ENCODE data around the gene HPS6.
A peak's percentile ranks its signal among the peaks of the same experiment; 100 is the strongest.
"Not testable (repeated sequence)": the region's sequence is repeated elsewhere in the genome, so short reads cannot be mapped to it uniquely, and the experiment has no call there.

The HPS6 gene

DNA sequence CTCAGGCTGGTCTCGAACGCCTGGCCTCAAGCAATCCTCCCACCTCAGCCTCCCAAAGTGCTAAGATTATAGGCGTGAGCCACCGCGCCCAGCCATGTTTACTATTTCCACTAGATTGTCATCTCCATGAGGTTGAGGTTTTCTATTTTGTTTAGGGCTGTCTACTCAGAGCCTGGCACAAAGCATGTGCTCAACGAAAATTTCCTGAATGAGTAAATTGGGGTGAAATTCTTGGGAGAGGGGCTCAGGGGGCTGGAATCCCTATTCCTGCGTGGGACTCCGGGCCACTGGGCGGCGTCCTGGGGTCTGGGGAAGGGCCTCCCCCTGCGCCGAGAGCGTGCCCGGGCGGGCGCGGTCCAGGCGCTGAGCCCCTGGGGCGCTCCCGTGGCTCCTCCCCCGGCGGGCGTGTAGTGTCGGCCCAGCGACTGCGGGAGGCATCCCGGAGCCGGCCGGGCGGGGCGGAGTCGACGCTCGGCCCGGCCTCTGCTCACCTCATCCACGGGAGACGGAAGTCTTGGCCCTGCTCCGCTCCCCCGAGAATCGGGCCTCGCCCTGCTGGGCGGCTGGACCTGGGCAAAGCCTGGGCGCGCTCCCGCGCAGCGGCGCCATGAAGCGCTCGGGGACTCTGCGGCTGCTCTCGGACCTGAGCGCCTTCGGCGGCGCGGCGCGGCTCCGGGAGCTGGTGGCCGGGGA is at the start of gene HPS6:
Gene HPS6 (plus strand): TSS at position 482 of the 693 bp plus-strand sequence. CDS start 126 bp downstream, at position 608.
- peak; percentile 76 for DNase-seq

DNA sequence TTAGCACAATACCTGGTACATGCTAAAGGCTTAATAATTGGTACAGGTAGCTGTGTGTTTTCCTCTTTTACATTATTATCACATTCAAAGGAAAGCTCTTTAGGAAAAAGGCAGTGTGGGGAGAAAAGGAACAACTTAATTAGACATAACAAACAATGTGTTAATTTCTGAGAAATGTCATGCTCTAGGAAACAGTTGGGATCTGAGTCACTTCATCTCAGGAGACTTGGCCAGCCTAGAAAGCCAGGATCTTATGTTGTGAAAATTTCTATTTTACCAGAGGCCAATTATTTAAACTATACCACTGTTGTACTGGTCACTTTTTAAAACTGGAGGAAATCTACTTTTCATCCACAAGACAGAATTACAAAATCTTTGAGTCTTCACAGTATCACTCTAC is 48.7 kb upstream of the HPS6 start:
- DNase-seq, result no peak

DNA sequence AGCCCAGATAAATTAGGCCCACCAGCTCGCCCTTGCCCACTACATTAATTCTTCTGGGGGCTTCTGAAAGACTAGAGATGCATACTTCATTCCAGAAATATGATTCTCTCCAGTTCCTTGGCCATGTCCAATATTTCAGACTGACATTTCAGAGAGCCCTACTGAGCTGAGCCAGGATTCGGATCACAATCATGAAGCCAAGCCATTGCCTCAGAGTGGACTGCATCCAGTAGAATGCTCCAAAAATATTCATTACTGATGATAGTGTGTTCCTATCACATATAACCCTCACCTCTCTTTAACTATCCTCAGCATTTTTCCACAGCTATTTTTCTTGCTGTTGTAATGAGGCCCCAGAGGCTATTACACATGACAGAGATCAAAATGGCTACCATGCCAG is 47.9 kb upstream of the HPS6 start:
- no peak for DNase-seq

DNA sequence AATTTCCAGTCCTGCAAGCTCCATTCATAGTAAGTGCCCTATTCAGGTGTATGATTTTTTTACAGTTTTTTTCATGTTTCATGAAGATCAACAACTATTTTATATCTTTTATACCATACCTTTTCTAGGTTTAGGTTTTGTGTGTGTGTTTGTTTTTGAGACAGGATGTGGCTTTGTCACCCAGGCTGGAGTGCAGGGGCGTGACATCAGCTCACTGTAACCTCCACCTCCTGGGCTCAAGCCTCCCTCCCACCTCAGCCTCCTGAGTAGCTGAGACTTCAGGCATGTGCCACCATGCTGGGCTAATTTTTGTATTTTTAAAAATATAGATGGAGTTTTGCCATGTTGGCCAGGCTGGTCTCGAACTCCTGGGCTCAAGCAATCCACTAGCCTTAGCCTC is 44.2 kb upstream of the HPS6 start:
- DNase-seq, result no peak

DNA sequence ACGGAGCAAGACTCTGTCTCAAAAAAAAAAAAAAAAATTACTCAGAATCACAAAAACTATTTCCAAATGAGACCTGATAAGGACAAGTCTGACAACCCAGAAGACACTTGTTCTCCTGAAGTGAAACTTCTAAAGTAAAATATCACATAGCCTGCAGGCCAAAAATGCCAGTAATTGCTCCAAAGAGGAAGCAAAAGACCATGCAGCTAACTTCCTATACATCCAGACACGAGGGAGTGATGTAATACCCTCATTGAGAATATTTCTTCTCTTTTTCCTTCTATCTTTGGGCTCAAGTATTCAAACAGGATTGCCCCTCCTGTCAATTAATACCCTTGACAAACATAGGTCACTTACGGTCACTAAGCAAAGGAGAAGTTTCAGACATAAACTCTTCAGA is 40.4 kb upstream of the HPS6 start:
- DNase-seq, result no peak

DNA sequence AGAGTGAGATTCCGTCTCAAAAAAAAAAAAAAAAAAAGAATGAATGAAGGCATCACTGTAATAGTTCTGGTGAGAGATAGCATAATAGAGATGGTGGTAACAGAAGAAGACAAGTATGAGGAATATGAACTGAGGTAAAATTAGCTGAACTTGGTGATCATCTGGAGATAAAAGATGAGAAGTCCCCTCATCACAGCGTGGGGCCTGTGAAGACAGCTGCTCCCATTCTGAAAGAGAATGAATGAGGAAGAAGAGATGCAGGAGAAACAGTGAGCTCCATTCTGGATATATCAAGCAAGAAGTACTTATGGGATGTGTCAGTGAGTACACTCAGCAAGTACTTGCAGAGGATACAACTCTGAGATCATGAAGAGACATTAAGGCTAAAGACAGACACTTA is 37.9 kb upstream of the HPS6 start:
- no peak for DNase-seq

DNA sequence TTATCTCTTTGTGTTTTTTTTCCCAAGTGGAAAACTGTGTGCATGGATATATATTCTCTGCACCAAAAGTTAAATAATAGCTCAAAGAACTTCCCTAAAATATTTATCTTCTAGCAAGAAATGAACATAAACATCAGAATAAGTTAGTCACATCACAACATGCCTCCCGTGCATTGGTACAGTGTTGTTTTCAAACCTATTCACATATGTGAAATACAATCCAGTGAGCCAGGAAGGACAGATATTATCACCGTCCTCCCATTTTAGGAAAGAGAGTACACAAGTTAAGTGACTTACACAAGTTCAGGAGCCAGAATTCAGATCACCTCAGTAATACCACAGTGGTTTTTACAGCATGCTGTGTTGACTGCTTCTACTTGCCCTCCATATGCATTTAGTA is 31.4 kb upstream of the HPS6 start:
- DNase-seq, result no peak

DNA sequence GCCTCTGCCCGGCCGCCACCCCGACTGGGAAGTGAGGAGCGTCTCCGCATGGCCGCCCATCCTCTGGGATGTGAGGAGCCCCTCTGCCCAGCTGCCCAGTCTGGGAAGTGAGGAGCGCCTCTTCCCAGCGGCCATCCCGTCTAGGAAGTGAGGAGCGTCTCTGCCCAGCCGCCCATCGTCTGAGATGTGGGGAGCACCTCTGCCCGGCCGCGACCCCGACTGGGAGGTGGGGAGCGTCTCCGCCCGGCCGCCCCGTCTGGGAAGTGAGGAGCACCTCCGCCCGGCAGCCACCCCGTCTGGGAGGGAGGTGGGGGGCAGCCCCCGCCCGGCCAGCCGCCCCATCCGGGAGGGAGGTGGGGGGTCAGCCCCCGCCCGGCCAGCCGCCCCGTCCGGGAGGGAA is 29.3 kb upstream of the HPS6 start:
- not testable (repeated sequence) for DNase-seq

DNA sequence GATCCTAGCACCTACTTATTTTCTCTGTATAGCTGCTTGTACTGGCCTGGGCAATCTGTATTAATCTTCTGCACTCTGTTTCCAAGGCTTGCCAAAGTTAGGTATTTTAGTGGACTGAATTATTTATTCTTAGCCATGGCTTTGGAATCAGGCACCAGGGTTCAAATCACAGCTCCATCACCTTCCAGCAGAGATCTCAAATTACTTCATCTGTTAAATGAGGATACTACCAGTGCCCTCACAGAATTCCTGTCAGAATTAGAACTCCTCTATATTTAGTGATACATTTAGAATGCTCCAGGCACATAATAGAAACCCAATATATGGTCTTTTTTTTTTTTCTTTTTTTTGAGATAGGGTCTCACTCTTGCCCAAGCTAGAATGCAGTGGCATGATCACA is 26.7 kb upstream of the HPS6 start:
- DNase-seq, result no peak

DNA sequence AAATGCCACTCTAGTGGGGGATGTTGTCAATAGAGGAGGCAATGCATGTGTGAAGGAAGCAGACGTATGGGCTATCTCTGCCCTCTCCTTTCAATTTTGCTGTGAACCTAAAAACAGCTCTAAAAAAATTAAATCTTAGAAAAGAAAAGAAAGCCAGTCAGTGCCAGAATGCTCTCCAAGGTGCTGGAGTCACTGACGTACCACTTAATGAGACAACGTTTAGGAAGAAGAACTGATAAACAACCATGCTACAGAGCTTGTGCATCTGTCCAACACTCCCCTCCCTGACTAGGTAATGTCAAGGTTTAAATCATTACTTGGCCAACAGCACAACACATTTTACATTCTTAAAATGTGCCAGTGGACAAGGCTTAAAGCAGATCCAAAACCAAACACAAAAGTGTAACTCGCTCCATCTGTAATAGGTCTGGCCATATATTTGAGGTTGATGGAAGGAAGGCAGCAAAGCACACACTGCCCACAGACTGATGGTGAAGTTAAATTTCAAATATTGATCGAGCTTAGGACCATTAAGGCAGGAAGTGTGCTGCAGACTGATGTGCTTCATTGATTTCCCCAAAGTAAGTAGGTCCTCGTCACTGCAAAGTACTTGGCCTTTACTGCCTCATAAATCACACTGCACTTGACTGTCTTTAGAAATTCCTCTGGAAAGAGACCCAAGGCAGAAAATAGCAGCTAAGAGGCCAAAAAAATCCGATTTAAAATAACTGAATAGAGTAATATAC is 24.7 kb upstream of the HPS6 start:
- no peak for DNase-seq

DNA sequence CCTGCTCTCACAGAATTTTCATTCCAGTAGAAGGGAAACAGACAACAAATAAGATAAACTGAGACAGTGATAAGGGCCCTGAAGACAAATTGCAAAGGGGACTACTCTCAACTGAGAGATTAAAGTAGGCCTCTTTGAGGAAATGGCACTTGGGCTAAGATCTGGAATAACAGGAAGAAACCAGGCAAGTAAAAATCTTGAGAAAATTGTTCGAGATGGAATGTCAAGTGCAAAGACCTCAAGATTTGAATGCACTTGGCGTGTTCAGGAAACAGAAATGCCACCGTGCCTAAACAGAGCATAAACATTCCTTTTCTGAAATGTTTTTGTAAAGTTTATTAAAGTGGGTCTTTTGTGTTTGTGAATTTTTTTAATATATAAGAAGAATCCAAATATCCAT is 19.9 kb upstream of the HPS6 start:
- DNase-seq, result no peak

DNA sequence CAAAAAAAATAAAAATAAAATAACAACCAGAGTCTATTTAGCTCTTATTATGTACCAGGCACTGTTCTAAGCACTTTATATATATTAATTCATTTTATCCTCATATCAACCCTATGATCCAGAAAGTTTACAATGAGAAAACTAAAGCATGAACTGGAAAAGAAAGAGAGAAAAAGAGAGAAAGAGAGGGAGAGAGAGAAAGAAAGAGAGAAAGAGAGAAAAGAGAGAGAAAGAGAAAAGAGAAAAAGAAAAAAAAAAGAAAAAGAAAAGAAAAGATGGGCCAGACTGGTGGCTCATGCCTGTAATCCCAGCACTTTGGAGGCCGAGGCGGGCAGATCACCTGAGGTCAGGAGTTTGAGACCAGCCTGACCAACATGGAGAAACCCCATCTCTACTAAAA is 19.1 kb upstream of the HPS6 start:
- no peak for DNase-seq

DNA sequence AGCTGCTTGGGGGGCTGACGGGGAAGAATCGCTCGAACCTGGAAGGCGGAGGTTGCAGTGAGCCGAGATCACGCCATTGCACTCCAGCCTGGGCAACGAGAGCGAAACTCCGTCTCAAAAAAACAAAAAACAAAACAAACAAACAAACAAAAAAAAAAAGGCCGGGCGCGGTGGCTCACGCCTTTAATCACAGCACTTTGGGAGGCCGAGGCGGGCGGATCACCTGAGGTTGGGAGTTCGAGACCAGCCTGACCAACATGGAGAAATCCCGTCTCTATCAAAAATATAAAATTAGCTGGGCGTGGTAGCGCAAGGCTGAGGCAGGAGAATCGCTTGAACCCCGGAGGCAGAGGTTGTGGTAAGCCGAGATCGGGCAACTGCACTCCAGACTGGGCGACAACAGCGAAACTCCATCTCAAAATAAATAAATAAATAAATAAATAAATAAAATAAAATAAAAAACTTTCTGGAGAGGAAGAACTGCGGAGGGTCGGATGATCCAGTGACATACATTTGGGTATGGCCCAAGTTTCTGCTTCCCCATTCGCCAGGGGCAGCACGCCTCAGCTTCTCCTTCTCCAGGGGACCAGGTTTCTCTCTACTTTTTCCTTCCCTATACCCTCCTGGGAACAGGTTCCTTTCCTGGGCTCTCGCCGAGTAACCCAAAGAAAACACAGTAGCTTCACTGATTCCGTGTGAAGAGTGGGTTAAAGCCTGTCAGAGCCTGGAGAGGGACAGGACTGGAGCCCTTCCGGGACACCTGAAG is 10.1 kb upstream of the HPS6 start:
- DNase-seq, result peak; percentile 44

DNA sequence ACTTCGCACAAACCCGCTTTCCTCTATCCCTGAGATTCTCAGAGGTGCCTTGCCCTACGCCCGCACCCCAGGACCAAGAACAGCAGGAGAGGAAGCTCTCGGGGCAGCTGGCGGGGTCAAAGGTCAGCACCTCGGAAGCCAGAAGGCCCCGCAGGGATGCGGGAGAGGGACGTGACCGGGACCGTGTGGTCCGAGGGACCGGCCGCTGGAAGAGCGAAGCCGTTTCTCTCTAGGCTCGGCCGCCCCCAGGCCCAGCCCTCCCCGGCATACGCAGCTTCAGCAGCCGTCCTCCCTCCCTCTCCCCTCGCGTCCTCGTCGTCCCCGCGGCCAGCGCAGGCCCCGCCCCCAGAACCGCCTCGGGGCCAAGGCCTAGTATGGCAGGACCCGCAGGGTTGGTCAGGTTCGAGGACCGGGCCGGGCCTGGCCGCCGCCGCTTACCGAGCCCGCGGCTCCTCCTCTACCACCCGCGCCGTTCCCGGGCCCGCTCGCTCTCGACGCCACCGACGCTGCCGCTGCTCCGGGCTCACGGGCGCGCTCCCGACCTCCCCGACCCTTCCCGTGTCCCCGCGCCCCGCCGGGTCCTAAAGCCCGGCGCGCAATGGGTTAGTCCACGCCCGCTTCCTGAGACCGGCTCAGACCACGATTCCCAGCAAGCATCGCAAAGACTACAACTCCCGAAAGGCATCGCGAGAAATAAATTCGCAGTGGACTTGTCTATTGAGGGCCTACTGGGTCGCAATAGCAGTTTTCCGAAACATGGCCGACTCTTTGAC is 9.3 kb upstream of the HPS6 start, which contains the start of gene ARMH3:
Gene ARMH3 (minus strand): TSS at position 527 of the 773 bp plus-strand sequence. CDS start 16,059 bp downstream, outside the sequence.
- peak; percentile 92 for DNase-seq

DNA sequence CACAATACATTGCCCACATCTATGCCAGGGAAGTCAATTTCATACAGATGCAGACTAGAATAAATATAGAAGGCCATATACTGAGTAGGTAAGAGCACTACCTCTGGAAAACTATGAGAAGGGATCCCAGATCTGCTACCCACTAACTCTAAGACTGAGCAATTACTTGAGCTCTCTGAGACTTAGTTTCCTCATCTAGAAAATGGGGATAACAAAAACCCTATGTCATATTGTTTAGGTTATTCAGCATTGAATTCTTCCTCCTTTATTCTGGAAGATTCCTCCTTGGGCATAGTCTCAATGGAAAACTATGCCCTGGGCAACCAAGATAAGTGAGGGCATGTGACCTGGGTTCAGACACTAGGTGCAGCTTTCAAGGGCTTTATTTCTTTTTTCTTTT is 5.2 kb upstream of the HPS6 start:
- DNase-seq, result no peak

DNA sequence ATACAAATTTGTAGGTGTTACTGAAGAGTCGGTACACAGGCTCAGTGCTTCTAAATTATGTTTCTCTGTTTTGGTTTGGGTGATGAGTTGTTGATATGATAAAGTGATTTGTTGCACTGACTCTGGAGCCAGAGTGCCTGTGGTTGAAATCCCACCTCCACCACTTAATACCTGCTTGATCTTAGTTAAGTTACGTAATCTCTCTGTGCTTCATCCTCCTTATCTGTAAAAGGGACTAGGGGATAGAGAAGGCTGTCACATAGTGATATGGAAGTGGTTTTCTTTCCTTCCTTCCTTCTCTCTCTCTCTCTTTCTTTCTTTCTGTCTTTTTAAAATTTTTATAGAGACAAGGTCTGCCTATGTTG is 664 bp upstream of the HPS6 start:
- DNase-seq, result no peak

DNA sequence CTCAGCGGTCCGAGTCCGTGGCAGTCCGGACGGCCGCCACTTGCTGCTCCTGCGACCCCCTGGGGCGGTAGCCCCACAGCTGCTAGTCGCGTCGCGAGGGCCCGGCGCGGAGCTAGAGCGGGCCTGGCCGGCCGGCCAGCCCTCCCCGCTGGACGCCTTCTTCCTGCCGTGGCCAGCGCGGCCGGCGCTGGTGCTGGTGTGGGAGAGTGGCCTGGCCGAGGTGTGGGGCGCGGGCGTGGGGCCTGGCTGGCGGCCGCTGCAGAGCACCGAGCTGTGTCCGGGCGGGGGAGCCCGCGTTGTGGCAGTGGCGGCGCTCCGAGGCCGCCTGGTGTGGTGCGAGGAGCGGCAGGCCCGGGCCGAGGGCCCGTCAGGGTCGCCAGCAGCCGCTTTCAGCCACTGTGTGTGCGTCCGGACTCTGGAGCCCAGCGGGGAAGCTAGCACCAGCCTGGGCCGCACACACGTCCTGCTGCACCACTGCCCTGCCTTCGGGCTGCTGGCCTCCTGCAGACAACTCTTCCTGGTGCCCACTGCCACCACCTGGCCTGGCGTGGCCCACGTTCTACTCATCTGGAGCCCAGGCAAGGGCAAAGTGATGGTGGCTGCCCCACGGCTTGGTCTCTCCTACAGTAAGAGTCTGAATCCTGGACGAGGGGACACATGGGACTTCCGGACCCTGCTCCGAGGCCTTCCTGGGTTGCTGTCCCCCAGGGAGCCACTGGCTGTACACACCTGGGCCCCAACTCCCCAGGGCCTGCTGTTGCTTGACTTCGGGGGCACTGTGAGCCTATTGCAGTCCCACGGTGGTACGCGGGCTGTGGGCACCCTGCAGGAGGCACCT is 631 bp downstream of the HPS6 start:
- no peak for DNase-seq

DNA sequence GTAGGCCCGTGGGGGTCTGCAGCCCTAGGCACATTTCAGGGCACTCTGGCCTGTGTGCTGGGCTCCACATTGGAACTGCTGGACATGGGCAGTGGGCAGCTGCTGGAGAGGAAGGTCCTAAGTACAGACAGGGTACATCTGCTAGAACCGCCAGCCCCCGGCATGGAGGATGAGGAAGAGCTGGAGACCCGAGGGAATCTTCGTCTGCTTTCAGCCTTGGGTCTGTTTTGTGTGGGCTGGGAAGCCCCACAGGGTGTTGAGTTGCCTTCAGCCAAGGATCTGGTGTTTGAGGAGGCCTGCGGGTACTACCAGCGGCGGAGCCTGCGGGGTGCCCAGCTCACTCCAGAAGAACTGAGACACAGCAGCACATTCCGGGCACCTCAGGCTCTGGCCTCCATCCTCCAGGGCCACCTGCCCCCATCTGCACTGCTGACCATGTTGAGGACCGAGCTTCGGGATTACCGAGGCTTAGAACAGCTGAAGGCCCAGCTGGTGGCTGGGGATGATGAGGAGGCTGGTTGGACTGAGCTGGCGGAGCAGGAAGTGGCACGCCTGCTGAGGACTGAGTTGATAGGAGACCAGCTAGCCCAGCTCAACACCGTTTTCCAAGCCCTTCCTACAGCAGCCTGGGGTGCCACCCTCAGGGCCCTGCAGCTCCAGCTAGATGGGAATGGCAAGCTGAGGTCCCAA is 1.4 kb downstream of the HPS6 start:
- no peak for DNase-seq

DNA sequence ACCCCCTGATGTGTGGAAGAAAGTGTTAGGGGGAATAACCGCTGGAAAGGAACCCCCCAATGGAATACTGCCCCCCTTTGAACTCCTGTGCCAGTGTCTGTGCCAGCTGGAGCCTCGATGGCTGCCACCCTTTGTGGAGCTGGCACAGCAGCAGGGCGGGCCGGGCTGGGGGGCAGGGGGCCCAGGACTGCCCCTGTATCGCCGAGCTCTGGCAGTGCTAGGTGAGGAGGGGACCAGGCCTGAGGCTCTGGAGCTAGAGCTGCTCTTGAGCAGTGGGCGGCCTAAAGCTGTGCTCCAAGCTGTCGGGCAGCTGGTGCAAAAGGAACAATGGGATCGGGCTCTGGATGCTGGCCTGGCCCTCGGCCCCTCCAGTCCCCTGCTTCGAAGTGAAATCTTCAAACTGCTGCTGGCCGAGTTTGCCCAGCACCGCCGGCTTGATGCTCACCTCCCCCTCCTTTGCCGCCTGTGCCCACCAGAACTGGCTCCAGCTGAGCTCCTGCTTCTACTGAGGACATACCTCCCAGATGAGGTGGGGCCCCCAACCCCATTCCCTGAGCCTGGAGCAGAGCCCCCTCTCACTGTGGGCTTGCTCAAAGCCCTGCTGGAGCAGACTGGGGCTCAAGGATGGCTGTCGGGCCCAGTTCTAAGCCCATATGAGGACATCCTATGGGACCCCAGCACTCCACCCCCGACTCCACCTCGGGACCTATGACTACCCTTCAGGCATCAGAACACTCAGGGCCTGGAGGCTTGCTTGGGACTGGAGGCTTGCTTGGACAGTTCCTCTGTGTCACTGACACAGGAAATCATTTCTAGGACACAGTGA is 2.2 kb downstream of the HPS6 start:
- DNase-seq, result no peak

DNA sequence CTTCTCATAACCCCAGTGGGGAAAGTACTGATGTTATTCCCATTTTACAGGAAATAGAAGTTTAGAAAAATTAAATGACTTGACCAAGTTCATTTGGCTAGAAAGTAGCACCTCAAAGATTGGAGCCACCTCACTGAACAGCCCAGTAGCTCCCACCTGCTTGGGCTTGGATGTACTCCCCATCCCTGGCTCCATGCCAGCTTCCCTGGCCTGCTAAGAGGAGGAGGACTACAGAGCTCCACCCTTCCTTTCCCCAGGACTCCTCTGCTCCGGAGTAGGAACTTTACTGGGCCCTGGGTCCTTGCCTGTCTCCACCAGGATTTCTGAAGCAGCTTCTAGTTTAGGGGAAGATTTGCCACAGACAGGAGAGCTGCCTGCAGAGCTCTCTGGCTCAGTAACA is 3.1 kb downstream of the HPS6 start:
- DNase-seq, result no peak

DNA sequence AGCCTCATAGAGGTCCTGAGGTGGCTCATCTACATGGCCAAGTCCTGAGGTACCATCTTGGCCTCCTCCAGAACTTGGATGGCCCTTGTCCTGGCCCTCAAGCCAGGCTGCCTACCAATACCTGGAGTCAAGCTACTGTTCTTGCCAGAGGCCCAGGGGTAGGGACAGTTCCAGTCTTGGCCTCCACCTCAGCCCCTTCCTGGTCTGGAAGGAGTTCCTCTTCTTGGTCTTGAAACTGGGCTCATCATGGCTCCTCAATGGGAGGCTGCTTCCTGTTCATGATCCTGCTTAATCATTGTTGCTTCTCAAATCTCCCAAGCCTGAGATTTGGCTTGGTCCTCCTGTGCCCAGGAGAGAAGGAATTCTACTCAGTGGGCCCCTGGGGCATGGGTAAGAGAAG is 3.9 kb downstream of the HPS6 start:
- no peak for DNase-seq
